Heart right ventricle (tissue), 16 donors: ENCODE results near the gene HFE. TPM values are rescaled to one million over a fixed set of nuclear protein-coding genes. Genes with fewer than 3 reads are reported as not detected.

Experiments
- ATAC-seq, 8 donors: fragments of 200-7000 bp; cut with Tn5 transposase; one replicate each; pipeline ENCODE4 v1.9.1; 2020; ENCODE audit warnings: mild to moderate bottlenecking in 8 of 8, moderate library complexity in 8 of 8, moderate number of reproducible peaks in 1 of 8
- DNase-seq, 2 donors: peaks; one replicate each; pipeline ENCODE4 v3.0.0-alpha.2; 2020
- H3K27ac ChIP-seq, 10 donors: fragments of 200-600 bp; sonication (generic) in 2 of 10; one replicate each; pipeline versions ENCODE4 v1.5.0 to v1.8.0; 2020 to 2022; ENCODE audit warnings: mild to moderate bottlenecking in 3 of 10
- H3K27me3 ChIP-seq, 7 donors: fragments of 200-600 bp; one replicate each; pipeline ENCODE4 v1.8.0; 2021 to 2022; ENCODE audit warnings: mild to moderate bottlenecking in 2 of 7
- H3K36me3 ChIP-seq, 9 donors: fragments of 200-600 bp; sonication (generic) in 1 of 9; one replicate each; pipeline versions ENCODE4 v1.5.0 to v1.8.0; 2020 to 2022; ENCODE audit warnings: mild to moderate bottlenecking in 2 of 9
- H3K4me1 ChIP-seq, 9 donors: fragments of 200-600 bp; sonication (generic) in 1 of 9; one replicate each; pipeline versions ENCODE4 v1.5.0 to v1.8.0; 2020 to 2022; ENCODE audit warnings: mild to moderate bottlenecking in 4 of 9
- H3K4me3 ChIP-seq, 10 donors: fragments of 200-600 bp; sonication (generic) in 2 of 10; one replicate each; pipeline versions ENCODE4 v1.5.0 to v1.8.0; 2020 to 2022; ENCODE audit warnings: mild to moderate bottlenecking in 7 of 10, moderate library complexity in 2 of 10
- H3K9me3 ChIP-seq, 11 donors: fragments of 200-600 bp in 10 of 11; sonication (generic) in 2 of 11; one replicate each; pipeline versions ENCODE4 v1.5.0 to v1.8.0; 2013 to 2022; ENCODE audit warnings: mild to moderate bottlenecking in 2 of 11, control low read depth in 1 of 11, moderate library complexity in 1 of 11
- WGBS, 2 donors: extraction: QIAGEN DNeasy Blood & Tissue Kit; methylation state at CpG; one replicate each; pipeline ENCODE4 v1.1.7; 2013; ENCODE audit warnings: inconsistent platforms in 1 of 2; 5-methylcytosine and 5-hydroxymethylcytosine counted together
- intact Hi-C, 10 donors: fragments of 100-400 bp; cut with DNase I; formaldehyde crosslinking; loops; one replicate each; pipeline versions ENCODE4 v1.11.1 to v1.14.2; 2022
- long read RNA-seq, 3 donors: library from polyadenylated mRNA; unstranded; transcript quantifications; one replicate each; pipeline ENCODE4 v2.0.0, GENCODE V29; 2020 to 2021
- polyA plus RNA-seq, 2 donors: library from polyadenylated mRNA; stranded (reverse); fragments of 200-250 nt; gene quantifications; one replicate each; pipeline ENCODE4 v1.2.3, GENCODE V29; 2013
- total RNA-seq, 10 donors: library from RNA; stranded (reverse); fragmentation: NEBNext Ultra II Directional in 3 of 10; extraction: Animal tissue kit (Norgen Biotek cat#: 25700) in 3 of 10; gene quantifications; one replicate each; pipeline versions ENCODE4 v1.2.1 to v1.2.4, GENCODE V29; 2021 to 2023
- TF ChIP-seq, protein P1 (sequence below), 9 donors: fragments of 200-600 bp; sonication (generic) in 2 of 9; IDR thresholded peaks; one replicate each; pipeline versions ENCODE4 v1.5.0 to v1.8.0; 2021 to 2022; ENCODE audit warnings: antibody characterized with exemption in 9 of 9, mild to moderate bottlenecking in 5 of 9, moderate library complexity in 1 of 9
- donor health status: Arrhythmogenic right ventricular cardiomyopathy.
- donor health status: ischemic (EF 13 %, LVEDD 7.1; RV severe dilation, severe dysfunction).
- donor health status: healthy with polysubstance abuse.
- donor health status: DM: no; HTN: yes; CAD: no.
- donor health status: DM: no; HTN: no; CAD: no.
- donor health status: ischemic (EF 25% LVEDD 6.9; RV normal size, moderate dysfunction).
- donor health status: ischemic (EF 25% LVEDD 5.7; RV mildly dilated, moderate dysfunction).
- donor health status: healthy.
- donor health status: DM: yes; HTN: yes; CAD: no.
- donor health status: Ischemic cardiomyopathy.
- donor health status: ischemic (EF 35%, LVEDD 5.7; RV mildly dilated, moderate dysfunction).
- donor health status: nonischemic (EF 11% LVEDD 7.7; RV severe dilation, severe dysfunction).
- donor health status: DM: yes; HTN: yes; CAD: no.
- donor health status: PGD.
- donor health status: ischemic (EF 29% LVEDD 5.4; RV normal size, mild dysfunction).
- donor health status: nonischemic (EF 23%, LVEDD 6.1; RV moderate dilation, normal function).

Gene HFE, protein sequence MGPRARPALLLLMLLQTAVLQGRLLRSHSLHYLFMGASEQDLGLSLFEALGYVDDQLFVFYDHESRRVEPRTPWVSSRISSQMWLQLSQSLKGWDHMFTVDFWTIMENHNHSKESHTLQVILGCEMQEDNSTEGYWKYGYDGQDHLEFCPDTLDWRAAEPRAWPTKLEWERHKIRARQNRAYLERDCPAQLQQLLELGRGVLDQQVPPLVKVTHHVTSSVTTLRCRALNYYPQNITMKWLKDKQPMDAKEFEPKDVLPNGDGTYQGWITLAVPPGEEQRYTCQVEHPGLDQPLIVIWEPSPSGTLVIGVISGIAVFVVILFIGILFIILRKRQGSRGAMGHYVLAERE
- 1 to 10 TPM; 2.4 to 7.7 (median 4.7) TPM for total RNA-seq
- 1 to 10 TPM; 1.4 to 2.5 TPM for polyA plus RNA-seq
- long read RNA-seq, donor 1, full-length matches to known transcripts = 2 of 2 reads
- long read RNA-seq, donor 1, partial matches to known transcripts = 0 of 2 reads
- long read RNA-seq, donor 1, other reads (novel, unspliced or antisense) = 0 of 2 reads
- long read RNA-seq, donor 2, partial matches to known transcripts = 1 of 4 reads
- long read RNA-seq, donor 2, other reads (novel, unspliced or antisense) = 2 of 4 reads
- long read RNA-seq, donor 3, full-length matches to known transcripts = 2 of 3 reads
- long read RNA-seq, donor 3, partial matches to known transcripts = 1 of 3 reads
- long read RNA-seq, donor 3, other reads (novel, unspliced or antisense) = 0 of 3 reads

DNA sequence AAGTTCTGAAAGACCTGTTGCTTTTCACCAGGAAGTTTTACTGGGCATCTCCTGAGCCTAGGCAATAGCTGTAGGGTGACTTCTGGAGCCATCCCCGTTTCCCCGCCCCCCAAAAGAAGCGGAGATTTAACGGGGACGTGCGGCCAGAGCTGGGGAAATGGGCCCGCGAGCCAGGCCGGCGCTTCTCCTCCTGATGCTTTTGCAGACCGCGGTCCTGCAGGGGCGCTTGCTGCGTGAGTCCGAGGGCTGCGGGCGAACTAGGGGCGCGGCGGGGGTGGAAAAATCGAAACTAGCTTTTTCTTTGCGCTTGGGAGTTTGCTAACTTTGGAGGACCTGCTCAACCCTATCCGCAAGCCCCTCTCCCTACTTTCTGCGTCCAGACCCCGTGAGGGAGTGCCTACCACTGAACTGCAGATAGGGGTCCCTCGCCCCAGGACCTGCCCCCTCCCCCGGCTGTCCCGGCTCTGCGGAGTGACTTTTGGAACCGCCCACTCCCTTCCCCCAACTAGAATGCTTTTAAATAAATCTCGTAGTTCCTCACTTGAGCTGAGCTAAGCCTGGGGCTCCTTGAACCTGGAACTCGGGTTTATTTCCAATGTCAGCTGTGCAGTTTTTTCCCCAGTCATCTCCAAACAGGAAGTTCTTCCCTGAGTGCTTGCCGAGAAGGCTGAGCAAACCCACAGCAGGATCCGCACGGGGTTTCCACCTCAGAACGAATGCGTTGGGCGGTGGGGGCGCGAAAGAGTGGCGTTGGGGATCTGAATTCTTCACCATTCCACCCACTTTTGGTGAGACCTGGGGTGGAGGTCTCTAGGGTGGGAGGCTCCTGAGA is at the start of gene HFE:
Gene HFE (plus strand): TSS at position 146 of the 832 bp plus-strand sequence. CDS start 12 bp downstream, at position 158.
- Histone ChIP-seq H3K9me3 (no peaks in the 10 kb centered on the region), H3K27ac (peak within 1 kb of the TSS; percentile 35 to 93 (median 86)), H3K4me1 (peaks cover 5 to 30% (median 20%) of the 10 kb centered on the region in 9 donors), H3K4me3 (peak within 1 kb of the TSS; percentile 54 to 77 (median 72)), H3K36me3 (no peaks in the 10 kb centered on the region), H3K27me3 (no peaks in the 10 kb centered on the region)
- WGBS, 2 donors = 3% methylated on average over 41 of the region's 41 CpGs
- intact Hi-C loops = no loop called here
- DNase-seq = peak; percentile 61 to 65
- TF ChIP-seq, protein P1, sequence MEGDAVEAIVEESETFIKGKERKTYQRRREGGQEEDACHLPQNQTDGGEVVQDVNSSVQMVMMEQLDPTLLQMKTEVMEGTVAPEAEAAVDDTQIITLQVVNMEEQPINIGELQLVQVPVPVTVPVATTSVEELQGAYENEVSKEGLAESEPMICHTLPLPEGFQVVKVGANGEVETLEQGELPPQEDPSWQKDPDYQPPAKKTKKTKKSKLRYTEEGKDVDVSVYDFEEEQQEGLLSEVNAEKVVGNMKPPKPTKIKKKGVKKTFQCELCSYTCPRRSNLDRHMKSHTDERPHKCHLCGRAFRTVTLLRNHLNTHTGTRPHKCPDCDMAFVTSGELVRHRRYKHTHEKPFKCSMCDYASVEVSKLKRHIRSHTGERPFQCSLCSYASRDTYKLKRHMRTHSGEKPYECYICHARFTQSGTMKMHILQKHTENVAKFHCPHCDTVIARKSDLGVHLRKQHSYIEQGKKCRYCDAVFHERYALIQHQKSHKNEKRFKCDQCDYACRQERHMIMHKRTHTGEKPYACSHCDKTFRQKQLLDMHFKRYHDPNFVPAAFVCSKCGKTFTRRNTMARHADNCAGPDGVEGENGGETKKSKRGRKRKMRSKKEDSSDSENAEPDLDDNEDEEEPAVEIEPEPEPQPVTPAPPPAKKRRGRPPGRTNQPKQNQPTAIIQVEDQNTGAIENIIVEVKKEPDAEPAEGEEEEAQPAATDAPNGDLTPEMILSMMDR (IDR thresholded peaks at IDR 0.05) = peak in 4 of 9 donors; percentile 2 to 34 (median 15)
- peak; percentile 61 to 86 (median 76) for ATAC-seq

DNA sequence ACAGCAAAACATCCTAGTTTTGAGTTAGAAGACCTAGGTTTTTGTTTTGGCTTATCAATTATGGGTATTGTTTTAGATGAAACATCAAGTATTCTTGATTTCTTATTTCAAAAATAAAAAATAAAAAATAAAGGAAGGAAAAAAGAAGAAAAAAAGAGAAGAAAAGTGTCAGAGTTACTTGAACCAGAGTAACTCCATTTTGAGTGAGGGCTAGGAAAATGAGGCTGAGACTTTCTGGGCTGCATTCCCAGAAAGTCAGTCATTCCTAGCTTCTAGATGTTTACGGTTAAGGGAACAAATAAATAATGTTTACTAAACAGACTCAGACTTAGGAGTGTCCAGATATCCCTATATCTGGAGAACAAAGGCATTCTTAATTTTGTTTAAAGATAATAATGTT is 45.3 kb upstream of the HFE start:
- WGBS, 2 donors = 85 to 91% methylated on average over 1 of the region's 1 CpG
- H3K27ac ChIP-seq = no peak overlapping the region
- H3K4me3 ChIP-seq = no peak overlapping the region
- H3K36me3 ChIP-seq = no peaks in the 10 kb centered on the region
- no peaks in the 10 kb centered on the region for H3K27me3 ChIP-seq
- DNase-seq = no peak
- TF ChIP-seq, protein P1 (IDR thresholded peaks at IDR 0.05) = no peak
- peaks cover 4 to 27% (median 14%) of the 10 kb centered on the region in 9 donors for H3K4me1 ChIP-seq
- no peaks in the 10 kb centered on the region for H3K9me3 ChIP-seq
- intact Hi-C loops = no loop called here
- no peak for ATAC-seq

DNA sequence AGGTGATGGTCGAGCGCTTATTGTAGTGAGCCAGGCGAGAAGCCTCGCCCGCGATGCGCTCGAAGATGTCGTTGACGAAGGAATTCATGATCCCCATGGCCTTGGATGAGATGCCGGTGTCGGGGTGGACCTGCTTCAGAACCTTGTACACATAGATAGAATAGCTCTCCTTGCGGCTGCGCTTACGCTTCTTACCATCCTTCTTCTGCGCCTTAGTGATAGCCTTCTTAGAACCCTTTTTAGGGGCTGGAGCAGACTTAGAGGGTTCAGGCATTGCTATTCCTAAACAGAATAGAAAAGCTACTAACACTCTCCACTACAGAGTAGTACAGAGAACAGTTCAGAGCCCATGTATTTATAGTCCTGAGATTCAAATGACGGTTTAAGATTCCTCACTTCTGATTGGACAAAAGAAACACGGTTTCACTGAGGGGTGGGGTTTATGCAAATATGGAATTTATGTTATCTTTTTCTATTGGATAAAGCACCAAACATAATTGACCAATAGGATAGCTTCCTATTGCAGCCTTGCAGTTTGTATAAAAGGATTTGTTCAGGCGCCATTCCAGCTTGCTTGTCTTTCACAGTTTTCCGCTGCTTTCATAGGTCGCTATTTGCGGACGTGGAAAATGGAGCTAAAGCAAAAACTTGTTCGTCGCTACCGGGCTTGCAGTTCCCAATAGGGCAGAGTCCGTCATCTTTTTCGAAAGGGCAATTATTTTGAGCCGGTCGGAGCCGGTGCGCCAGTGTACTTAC is 43.7 kb upstream of the HFE start:
- DNase-seq (peak; percentile 29 to 89), ATAC-seq (peak; percentile 89 to 96 (median 94))
- peak overlapping the region; percentile 7 to 67 (median 60) for H3K4me3 ChIP-seq
- no peaks in the 10 kb centered on the region for H3K36me3 ChIP-seq
- peak overlapping the region; percentile 84 to 95 (median 90) for H3K27ac ChIP-seq
- H3K9me3 ChIP-seq = no peaks in the 10 kb centered on the region
- intact Hi-C loops = loop anchor here in 1 of 10 donors (1.0 to 2.0 kb wide), 2 partner anchors 10 to 17 kb away; a partner anchor contains a TSS
- TF ChIP-seq, protein P1 (IDR thresholded peaks at IDR 0.05) = no peak
- no peaks in the 10 kb centered on the region for H3K27me3 ChIP-seq
- WGBS, 2 donors = 1% methylated on average over 32 of the region's 32 CpGs
- H3K4me1 ChIP-seq = peaks cover 4 to 27% (median 14%) of the 10 kb centered on the region in 9 donors
